ENCODE results near the gene EXOC1L. TPM values are rescaled to one million over a fixed set of nuclear protein-coding genes. Genes with fewer than 3 reads are reported as not detected.

EXOC1L gene
- total RNA-seq, 4 donors from 2014 or later = not detected

DNA sequence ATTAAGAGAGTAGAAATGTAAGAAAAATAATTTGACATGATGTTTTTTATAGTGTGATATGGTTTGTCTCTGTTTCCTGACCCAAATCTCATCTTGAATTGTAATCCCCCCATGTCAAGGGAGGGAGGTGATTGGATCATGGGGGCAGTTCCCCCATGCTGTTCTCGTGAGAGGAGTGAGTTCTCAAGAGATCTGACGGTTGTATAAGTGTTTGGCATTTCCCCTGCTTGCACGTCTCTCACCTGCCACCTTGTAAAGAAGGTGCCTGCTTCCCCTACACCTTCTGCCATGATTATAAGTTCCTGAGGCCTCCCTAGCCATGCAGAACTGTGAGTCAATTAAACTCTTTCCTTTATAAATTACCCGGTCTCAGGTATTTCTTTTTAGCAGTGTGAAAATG is 34.8 kb upstream of the EXOC1L start:
- no peak overlapping the region for H3K27ac ChIP-seq
- TF ChIP-seq, protein P1, sequence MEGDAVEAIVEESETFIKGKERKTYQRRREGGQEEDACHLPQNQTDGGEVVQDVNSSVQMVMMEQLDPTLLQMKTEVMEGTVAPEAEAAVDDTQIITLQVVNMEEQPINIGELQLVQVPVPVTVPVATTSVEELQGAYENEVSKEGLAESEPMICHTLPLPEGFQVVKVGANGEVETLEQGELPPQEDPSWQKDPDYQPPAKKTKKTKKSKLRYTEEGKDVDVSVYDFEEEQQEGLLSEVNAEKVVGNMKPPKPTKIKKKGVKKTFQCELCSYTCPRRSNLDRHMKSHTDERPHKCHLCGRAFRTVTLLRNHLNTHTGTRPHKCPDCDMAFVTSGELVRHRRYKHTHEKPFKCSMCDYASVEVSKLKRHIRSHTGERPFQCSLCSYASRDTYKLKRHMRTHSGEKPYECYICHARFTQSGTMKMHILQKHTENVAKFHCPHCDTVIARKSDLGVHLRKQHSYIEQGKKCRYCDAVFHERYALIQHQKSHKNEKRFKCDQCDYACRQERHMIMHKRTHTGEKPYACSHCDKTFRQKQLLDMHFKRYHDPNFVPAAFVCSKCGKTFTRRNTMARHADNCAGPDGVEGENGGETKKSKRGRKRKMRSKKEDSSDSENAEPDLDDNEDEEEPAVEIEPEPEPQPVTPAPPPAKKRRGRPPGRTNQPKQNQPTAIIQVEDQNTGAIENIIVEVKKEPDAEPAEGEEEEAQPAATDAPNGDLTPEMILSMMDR (IDR thresholded peaks at IDR 0.05) = no peak
- no peak for TF ChIP-seq EP300 (IDR thresholded peaks at IDR 0.05)
- TF ChIP-seq POLR2AphosphoS5 (IDR thresholded peaks at IDR 0.05) = no peak
- TF ChIP-seq POLR2A (IDR thresholded peaks at IDR 0.05) = no peak
- WGBS, 2 donors (ENCODE audit: low coverage in 1 of 2) = 29 to 41% methylated on average over 4 of the region's 4 CpGs
- H3K27me3 ChIP-seq = peaks cover 6% of the 10 kb centered on the region
- no peaks in the 10 kb centered on the region for H3K36me3 ChIP-seq
- no peak for ATAC-seq
- no peaks in the 10 kb centered on the region for H3K9me3 ChIP-seq
- no peak overlapping the region for H3K4me3 ChIP-seq
- H3K4me1 ChIP-seq = no peaks in the 10 kb centered on the region

GRCh38 chr4:55791666-55792065 is 27.9 kb upstream of the EXOC1L start:
- peaks cover 0 to 10% (median 4%) of the 10 kb centered on the region in 3 donors for H3K4me1 ChIP-seq
- peaks cover 64% of the 10 kb centered on the region for H3K27me3 ChIP-seq
- H3K4me3 ChIP-seq = no peak overlapping the region
- no peaks in the 10 kb centered on the region for H3K9me3 ChIP-seq
- no peak overlapping the region for H3K27ac ChIP-seq
- ATAC-seq = no peak
- 33 to 70% methylated on average over 2 of the region's 2 CpGs for WGBS, 2 donors (ENCODE audit: low coverage in 1 of 2)
- TF ChIP-seq POLR2AphosphoS5 (IDR thresholded peaks at IDR 0.05) = no peak
- TF ChIP-seq, protein P1 (IDR thresholded peaks at IDR 0.05) = no peak
- TF ChIP-seq EP300 (IDR thresholded peaks at IDR 0.05) = no peak
- TF ChIP-seq POLR2A (IDR thresholded peaks at IDR 0.05) = no peak
- no peaks in the 10 kb centered on the region for H3K36me3 ChIP-seq

DNA sequence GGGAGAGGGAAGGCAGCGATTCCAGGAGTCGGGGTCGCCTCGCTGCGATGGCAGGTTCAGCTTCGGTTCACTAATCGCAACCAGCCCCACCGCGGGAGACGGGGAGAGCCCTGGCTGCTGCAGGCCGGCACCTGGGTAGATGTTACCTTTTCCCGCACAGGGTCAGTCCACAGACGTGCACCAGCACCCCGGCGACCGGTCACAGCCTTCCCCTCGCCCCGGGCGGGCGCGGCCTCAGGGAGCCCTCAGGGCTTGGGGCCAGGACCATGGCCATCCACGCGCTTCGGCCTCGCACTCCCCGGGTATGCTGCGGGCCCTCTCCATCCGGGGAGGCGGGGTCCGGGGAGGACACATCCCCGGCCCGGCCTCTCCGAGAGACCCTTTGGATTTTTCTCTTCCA is 26.1 kb upstream of the EXOC1L start:
- no peak for ATAC-seq
- Histone ChIP-seq H3K27me3 (peaks cover 66% of the 10 kb centered on the region), H3K9me3 (no peaks in the 10 kb centered on the region), H3K4me3 (peak overlapping the region in 1 of 2 donors; percentile 38), H3K4me1 (peaks cover 0 to 10% (median 4%) of the 10 kb centered on the region in 3 donors), H3K36me3 (no peaks in the 10 kb centered on the region), H3K27ac (no peak overlapping the region)
- WGBS, 2 donors (ENCODE audit: low coverage in 1 of 2) = 7% methylated on average over 10 of the region's 33 CpGs; no CpG with 5 or more reads in 1 of the 2 donors
- TF ChIP-seq, protein P1 (IDR thresholded peaks at IDR 0.05) = no peak
- TF ChIP-seq EP300 (IDR thresholded peaks at IDR 0.05) = no peak
- TF ChIP-seq POLR2A (IDR thresholded peaks at IDR 0.05) = no peak
- TF ChIP-seq POLR2AphosphoS5 (IDR thresholded peaks at IDR 0.05) = no peak

- Histone ChIP-seq H3K4me1 (peaks cover 0 to 10% (median 4%) of the 10 kb centered on the region in 3 donors), H3K36me3 (no peaks in the 10 kb centered on the region), H3K27ac (no peak overlapping the region), H3K9me3 (no peaks in the 10 kb centered on the region), H3K27me3 (peaks cover 64% of the 10 kb centered on the region), H3K4me3 (no peak overlapping the region)
- TF ChIP-seq, protein P1 (IDR thresholded peaks at IDR 0.05) = no peak
- TF ChIP-seq POLR2AphosphoS5 (IDR thresholded peaks at IDR 0.05) (no peak), EP300 (IDR thresholded peaks at IDR 0.05) (no peak), POLR2A (IDR thresholded peaks at IDR 0.05) (no peak)
- 43 to 58% methylated on average over 15 to 21 of the region's 23 CpGs for WGBS, 2 donors (ENCODE audit: low coverage in 1 of 2)
- ATAC-seq = no peak
Observed at GRCh38 chr4:55794053-55794452, 25.5 kb upstream of the EXOC1L start.

- TF ChIP-seq, protein P1 (IDR thresholded peaks at IDR 0.05) = no peak
- TF ChIP-seq POLR2AphosphoS5 (IDR thresholded peaks at IDR 0.05) (no peak), POLR2A (IDR thresholded peaks at IDR 0.05) (no peak), EP300 (IDR thresholded peaks at IDR 0.05) (no peak)
- ATAC-seq = no peak
- peaks cover 0 to 10% (median 4%) of the 10 kb centered on the region in 3 donors for H3K4me1 ChIP-seq
- 100% methylated on average over 1 of the region's 1 CpG for WGBS, 2 donors (ENCODE audit: low coverage in 1 of 2)
- H3K9me3 ChIP-seq = no peaks in the 10 kb centered on the region
- no peaks in the 10 kb centered on the region for H3K36me3 ChIP-seq
- H3K27ac ChIP-seq = no peak overlapping the region
- H3K4me3 ChIP-seq = no peak overlapping the region
- peaks cover 56% of the 10 kb centered on the region for H3K27me3 ChIP-seq
Observed at GRCh38 chr4:55795341-55795740, 24.2 kb upstream of the EXOC1L start.

Measured in gastroesophageal sphincter (tissue), 4 donors.